AG10803 (cell line): ENCODE results near the gene RBL2.

ENCODE experiments used
- DNase-seq: peaks from one replicate; pipeline ENCODE4 v3.0.0; 2010; ENCODE audit warnings: low read depth
- H3K4me3 ChIP-seq: 2 replicates; pipeline ENCODE4 v1.5.1; 2011; ENCODE audit warnings: mild to moderate bottlenecking, low read length, control low read depth
- CTCF ChIP-seq: conservative IDR thresholded peaks from 2 replicates; pipeline ENCODE4 v1.5.1; 2011; ENCODE audit warnings: mild to moderate bottlenecking, low read length, control low read depth, inconsistent platforms

RBL2 gene

GRCh38 chr16:53453928-53454327, 19.7 kb downstream of the RBL2 start:
- no peak for DNase-seq
- H3K4me3 ChIP-seq, result no peak overlapping the region
- TF ChIP-seq CTCF, result no peak

- no peak for TF ChIP-seq CTCF
- DNase-seq, result no peak
- H3K4me3 ChIP-seq, result no peak overlapping the region
Observed at GRCh38 chr16:53456625-53457024, 22.4 kb downstream of the RBL2 start.

DNA sequence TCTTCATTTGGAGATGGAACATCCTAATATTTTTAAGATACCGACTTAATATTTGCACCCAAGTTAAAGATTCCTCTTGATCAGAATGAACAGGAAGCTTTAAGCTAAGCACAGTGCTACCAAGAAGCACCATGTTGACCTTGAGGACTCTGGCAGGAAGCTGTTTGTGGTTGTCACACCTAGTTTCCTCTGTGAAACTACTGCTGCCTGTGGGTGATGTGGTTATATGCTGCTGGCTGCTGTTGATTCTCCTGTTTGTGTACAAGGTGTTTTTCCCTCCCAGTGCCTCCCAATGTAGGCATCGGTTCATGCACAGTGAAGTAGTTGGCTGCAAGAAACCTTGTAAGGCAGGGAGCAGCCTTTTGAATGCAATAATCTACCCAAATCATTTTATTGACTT, 23.4 kb downstream of the RBL2 start:
- TF ChIP-seq CTCF, result no peak
- no peak for DNase-seq
- no peak overlapping the region for H3K4me3 ChIP-seq

GRCh38 chr16:53458635-53459034, 24.4 kb downstream of the RBL2 start:
- no peak overlapping the region for H3K4me3 ChIP-seq
- DNase-seq, result no peak
- no peak for TF ChIP-seq CTCF

DNA sequence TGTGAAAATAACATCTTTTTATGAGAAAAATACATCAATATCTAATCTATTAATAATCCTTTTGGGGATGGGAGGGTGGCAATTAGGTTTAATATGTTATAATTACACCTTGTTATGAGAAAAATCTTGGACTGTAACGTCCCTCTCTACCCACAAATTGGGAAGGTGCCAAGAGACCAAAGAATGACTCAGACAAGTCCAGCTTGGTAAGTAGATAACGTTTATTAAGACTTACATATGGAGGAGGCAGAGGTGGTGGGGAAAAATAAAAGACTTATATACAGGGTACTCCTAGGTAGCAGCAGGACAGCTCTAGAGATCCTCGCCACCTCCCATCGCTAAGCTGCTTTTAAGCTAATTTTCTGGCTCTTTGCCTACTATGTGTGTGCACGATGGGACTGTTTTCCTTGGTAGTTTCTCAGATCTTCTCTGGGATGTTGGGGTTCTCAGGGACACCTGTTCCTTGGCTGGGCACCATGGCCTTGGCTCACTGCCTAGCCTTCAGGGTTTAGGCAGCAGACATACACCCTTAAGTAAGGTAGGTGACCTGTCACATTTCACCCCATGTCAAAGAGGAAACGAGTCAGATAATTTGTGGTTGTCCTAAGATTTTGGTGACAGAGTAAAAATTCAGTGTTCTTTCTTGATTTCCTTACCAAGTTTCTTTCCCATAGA, 31.5 kb downstream of the RBL2 start:
- no peak overlapping the region for H3K4me3 ChIP-seq
- DNase-seq, result peak; percentile 56
- no peak for TF ChIP-seq CTCF

GRCh38 chr16:53476867-53477266, 42.6 kb downstream of the RBL2 start:
- no peak overlapping the region for H3K4me3 ChIP-seq
- no peak for DNase-seq
- TF ChIP-seq CTCF, result no peak

- no peak for TF ChIP-seq CTCF
- no peak for DNase-seq
- no peak overlapping the region for H3K4me3 ChIP-seq
Observed at GRCh38 chr16:53478965-53479364, 44.7 kb downstream of the RBL2 start.
